Measurements from ENCODE around the gene TGOLN2. TPM values are rescaled to one million over a fixed set of nuclear protein-coding genes. Genes with fewer than 3 reads are reported as not detected.
"Not testable (repeated sequence)": the region's sequence is repeated elsewhere in the genome, so short reads cannot be mapped to it uniquely, and the experiment has no call there.

Gene TGOLN2
- total RNA-seq, 1 donor from 2014 or later, result 72.4 TPM

GRCh38 chr2:85326406-85327159 is 1.2 kb downstream of the TGOLN2 start:
- peak overlapping the region; percentile 76 for H3K4me3 ChIP-seq (ENCODE audit: low read depth, low read length)
- TF ChIP-seq CTCF (conservative IDR thresholded peaks at IDR 0.05; ENCODE audit: low read depth, low read length), result no peak
- no peak for DNase-seq (ENCODE audit: low read depth)

- no peak for TF ChIP-seq CTCF (conservative IDR thresholded peaks at IDR 0.05; ENCODE audit: low read depth, low read length)
- DNase-seq (ENCODE audit: low read depth), result no peak
Measured at GRCh38 chr2:85325466-85325811, 2.4 kb downstream of the TGOLN2 start.

GRCh38 chr2:85324639-85325465 is 2.9 kb downstream of the TGOLN2 start:
- DNase-seq (ENCODE audit: low read depth), result peak; percentile 98
- no peak for TF ChIP-seq CTCF (conservative IDR thresholded peaks at IDR 0.05; ENCODE audit: low read depth, low read length)
- peak overlapping the region; percentile 76 for H3K4me3 ChIP-seq (ENCODE audit: low read depth, low read length)

More at GRCh38 chr2:85325466-85325811, 2.4 kb downstream of the TGOLN2 start:
- H3K4me3 ChIP-seq (ENCODE audit: low read depth, low read length), result peak overlapping the region; percentile 76

- not testable (repeated sequence) for H3K4me3 ChIP-seq (ENCODE audit: low read depth, low read length); DNase-seq (ENCODE audit: low read depth)
Measured at GRCh38 chr2:85323988-85324367, 3.8 kb downstream of the TGOLN2 start.

GRCh38 chr2:85323351-85323987 is 4.3 kb downstream of the TGOLN2 start:
- DNase-seq (ENCODE audit: low read depth), result no peak

GRCh38 chr2:85319796-85320195 is 8.0 kb downstream of the TGOLN2 start:
- H3K4me3 ChIP-seq (ENCODE audit: low read depth, low read length), result no peak overlapping the region
- DNase-seq (ENCODE audit: low read depth), result no peak
- no peak for TF ChIP-seq CTCF (conservative IDR thresholded peaks at IDR 0.05; ENCODE audit: low read depth, low read length)

More at GRCh38 chr2:85323351-85323987, 4.3 kb downstream of the TGOLN2 start:
- no peak for TF ChIP-seq CTCF (conservative IDR thresholded peaks at IDR 0.05; ENCODE audit: low read depth, low read length)
- no peak overlapping the region for H3K4me3 ChIP-seq (ENCODE audit: low read depth, low read length)

Data from epithelial cell of proximal tubule (primary cell).